ENCODE results near the gene STX12.
"Not testable (repeated sequence)": the region's sequence is repeated elsewhere in the genome, so short reads cannot be mapped to it uniquely, and the experiment has no call there.

STX12 gene

GRCh38 chr1:27776276-27776675, 3.3 kb downstream of the STX12 start:
- DNase-seq: not testable (repeated sequence)

GRCh38 chr1:27778056-27778455, 5.0 kb downstream of the STX12 start:
- DNase-seq: no peak

DNA sequence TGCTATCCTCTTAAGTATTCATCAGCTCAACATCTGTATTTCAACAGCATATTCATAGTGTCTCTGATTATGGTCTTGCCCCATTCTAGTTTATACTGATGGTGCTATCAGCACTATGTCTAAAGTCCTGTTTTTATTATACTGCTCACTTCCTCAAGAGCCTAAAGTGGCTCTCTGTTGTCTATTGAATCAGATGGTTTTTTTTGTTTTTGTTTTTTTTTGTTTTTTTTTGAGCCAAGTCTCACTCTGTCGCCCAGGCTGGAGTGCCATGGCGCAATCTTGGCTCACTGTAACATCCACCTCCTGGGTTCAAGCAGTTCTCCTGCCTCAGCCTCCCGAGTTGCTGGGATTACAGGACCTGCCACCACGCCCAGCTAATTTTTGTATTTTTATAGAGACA, 6.1 kb downstream of the STX12 start:
- DNase-seq: no peak

DNA sequence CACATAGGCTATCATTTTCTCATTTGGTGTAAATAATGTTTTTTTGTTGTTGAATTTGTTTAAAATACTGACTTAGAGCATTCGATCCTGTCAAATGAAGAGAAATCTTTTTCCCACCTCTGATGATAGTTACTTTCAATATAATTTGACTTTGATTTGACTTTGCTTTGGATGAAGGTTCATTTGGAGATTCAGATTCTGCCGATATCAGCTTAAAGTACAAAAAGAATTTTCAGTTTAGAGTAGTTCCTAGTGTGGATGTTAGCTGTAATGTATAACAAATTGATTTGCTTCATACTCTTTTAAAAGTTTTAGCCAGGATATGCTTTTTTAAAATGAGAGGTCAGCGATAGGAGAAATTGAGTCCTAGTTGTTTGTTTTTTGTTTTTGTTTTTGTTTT, 9.9 kb downstream of the STX12 start:
- no peak for DNase-seq

DNA sequence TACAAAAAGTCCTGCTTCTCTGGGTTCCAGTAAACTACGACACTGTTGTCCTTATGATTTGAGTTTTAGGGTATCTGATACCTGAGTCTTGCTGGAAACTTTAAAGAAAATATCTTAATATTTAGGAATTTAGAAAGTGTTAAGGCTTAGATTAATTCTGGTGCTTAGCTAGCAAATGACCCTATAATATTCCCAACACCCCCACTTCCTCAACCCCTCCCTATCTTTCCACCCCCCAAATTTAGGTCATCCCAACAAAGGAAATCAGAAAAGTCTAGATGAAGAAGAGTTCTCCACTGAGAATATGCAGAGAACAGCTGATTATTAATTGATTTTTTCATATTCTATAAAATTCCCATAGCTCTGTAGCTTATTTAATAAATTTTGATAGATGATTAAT, 11.7 kb downstream of the STX12 start:
- no peak for DNase-seq

DNA sequence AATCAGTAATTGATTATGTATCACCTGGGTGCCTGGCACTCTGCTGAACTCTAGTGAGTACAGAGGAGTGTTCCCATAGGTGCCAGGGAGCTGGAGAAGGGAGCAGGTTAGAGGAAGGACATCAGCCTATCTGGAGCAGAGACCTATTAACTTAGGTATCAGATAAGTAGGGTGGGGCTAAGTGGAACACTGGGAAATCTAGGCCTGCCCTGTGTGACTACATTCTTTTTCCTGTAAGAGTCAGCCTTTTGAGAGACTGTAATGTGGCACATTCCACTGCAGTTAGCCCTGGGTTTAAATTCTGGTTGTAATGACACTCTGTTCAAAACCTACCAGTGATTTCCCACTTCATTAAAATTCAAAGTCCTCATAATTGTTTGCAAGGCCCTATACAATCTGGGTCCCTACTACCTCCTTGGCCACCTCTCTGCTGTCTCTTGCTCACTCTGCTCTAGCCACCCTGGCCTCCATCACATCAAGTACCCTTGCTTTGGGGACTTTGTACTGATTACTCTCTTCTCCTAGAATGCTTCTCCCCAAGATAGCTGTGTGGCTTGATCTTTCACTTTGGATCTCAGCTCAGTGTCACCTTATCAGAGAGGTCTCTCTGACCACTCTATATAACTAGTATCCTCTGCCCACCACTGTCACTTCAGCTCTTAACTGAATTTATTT, 12.9 kb downstream of the STX12 start:
- no peak for DNase-seq

- peak; percentile 24 for DNase-seq
These were observed 14.9 kb downstream of the STX12 start for GRCh38 chr1:27787895-27788294.

DNA sequence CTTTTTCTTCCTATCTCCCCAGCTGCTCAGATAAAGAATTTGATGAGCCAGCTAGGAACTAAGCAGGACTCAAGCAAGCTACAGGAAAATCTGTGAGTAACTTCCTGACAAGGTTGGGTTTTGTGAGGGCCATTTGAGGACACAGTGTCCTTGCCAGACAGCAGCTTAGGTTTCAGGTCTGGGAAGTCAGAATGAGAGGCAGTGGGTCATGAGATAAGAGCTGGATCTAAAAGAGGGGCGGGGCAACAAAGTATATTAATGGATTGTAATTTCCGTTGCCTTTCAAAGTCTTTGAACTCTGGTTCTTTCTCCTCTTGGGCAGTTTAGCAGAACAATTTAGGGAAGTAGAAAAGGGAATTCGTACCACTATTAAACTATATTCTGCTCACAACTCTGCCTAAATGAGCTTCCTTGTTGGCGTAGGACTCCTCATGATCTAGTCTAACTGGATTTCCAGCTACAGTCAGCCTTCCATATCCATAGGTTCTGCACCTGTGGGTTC, 16.6 kb downstream of the STX12 start:
- peak; percentile 83 for DNase-seq

- not testable (repeated sequence) for DNase-seq
These were observed 17.3 kb downstream of the STX12 start for GRCh38 chr1:27790270-27790669.

GRCh38 chr1:27795601-27796000, 22.6 kb downstream of the STX12 start:
- DNase-seq: no peak

- DNase-seq: no peak
These were observed 31.8 kb downstream of the STX12 start for GRCh38 chr1:27804791-27805190.

GRCh38 chr1:27806758-27807157, 33.7 kb downstream of the STX12 start:
- DNase-seq: no peak

GRCh38 chr1:27807385-27807784, 34.4 kb downstream of the STX12 start:
- no peak for DNase-seq

DNA sequence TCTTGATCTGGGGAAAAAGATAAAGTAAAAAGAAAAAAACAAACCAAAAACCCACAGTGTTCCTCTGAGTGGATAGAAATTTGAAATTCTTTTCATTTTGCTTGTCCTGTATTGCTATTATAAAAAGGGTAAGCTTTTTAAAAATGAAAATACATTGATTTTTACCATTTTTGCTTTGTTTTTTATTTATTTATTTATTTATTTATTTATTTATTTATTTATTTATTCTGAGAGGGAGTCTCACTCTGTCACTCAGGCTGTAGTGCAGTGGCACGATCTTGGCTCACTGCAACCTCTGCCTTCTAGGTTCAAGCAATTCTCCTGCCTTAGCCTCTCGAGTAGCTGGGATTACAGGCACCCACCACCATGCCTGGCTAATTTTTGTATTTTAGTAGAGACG, 35.1 kb downstream of the STX12 start:
- not testable (repeated sequence) for DNase-seq

DNA sequence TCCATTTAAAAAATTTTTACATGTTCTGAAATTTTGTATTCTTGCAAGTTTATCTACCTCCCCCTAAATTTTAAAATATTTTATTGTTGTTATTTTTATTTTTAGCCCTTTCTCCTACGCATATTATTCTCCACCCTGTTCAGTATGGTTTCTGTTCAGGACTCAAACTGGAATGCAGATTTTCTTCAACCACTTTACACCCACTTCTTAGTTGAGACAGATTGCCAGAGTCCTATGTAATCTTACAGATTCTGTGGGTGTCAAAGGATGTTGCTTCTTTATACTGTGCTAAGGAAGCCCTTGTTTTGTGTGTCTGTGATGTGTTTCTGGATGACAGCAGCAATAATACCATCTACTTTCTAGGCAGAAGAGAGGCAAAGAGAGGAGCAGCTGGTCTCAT, 36.9 kb downstream of the STX12 start:
- no peak for DNase-seq

- DNase-seq: no peak
These were observed 38.9 kb downstream of the STX12 start for GRCh38 chr1:27811741-27812500.

- DNase-seq: no peak
These were observed 44.1 kb downstream of the STX12 start for GRCh38 chr1:27816921-27817630.

GRCh38 chr1:27821761-27822315, 48.8 kb downstream of the STX12 start:
- no peak for DNase-seq

GRCh38 chr1:27823784-27824183, 50.8 kb downstream of the STX12 start:
- no peak for DNase-seq

DNA sequence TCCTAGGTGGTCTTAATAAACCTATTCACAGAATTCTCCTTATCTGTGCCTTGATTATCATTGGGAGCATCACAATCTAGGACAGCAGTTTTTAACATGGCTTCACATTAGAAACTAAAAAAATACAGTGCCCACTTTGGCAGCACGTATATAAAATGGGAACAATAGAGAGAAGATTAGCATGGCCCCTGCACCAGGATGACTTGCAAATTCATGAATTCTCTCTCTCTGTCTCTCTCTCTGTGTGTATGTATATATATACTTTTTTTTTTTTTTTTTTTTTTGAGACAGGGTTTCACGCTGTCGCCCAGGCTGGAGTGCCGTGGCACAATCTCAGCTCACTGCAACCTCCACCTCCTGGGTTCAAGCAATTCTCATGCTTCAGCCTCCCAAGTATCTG, 51.4 kb downstream of the STX12 start:
- no peak for DNase-seq

DNA sequence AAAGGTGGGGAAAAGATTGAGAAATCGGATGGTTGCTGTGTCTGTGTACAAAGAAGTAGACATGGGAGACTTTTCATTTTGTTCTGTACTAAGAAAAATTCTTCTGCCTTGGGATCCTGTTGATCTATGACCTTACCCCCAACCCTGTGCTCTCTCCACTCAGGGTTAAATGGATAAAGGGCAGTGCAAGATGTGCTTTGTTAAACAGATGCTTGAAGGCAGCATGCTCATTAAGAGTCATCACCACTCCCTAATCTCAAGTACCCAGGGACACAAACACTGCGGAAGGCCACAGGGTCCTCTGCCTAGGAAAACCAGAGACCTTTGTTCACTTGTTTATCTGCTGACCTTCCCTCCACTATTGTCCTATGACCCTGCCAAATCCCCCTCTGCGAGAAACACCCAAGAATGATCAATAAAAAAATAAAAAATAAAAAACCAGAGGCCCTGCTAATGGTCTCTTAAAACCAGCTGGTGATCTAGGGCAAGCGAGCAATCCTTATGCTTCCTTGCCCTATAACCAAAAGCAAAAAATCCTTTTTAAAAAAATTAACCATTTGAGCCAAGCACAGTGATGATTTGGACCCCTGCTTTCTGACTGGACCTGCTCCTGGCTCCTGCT, 56.4 kb downstream of the STX12 start:
- not testable (repeated sequence) for DNase-seq

DNA sequence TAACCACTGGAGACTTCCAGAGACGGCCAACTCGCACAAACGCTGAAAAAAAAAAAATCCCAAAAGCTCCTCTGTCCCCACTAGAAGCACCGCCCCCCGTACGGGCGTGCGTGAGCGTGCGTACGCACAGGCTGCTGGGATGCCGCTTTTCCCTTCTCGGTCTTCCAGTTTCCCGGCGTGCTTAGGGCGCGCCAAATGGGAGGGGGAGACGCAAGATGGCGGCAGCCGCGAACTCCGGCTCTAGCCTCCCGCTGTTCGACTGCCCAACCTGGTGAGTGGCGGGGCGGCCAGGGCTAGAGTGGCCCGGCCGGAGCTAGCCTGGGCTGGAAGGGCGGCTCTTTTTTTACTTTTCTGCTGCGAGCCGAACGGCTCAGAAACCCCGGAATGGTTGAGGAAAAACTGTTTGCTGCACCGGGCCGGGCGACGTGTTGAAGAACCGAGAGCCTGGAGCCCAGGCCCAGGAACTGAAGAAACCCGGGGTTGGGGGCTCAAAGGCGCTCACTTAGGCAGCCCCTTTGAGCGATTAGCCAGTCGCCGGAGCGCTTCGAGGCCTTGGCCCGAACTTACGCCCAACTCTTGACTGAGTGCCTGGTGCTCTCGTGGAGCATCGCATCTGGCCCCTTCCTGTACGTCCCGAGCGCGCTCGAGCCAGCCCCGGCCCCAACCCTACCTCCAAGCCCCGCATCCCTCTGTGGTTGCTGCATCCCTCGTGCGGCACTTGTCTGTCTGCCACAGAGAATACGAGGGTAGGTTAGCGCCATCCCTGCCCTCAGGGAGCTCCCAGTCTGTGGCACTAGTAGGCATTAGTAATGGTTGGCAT, 57.8 kb downstream of the STX12 start, which contains the start of gene PPP1R8:
PPP1R8 (plus strand) TSS at position 162 of the 820 bp plus-strand sequence; CDS start at position 216, 54 bp downstream.
- DNase-seq: peak; percentile 99
